ENCODE data around the gene SPSB2.
"Not testable (repeated sequence)": the region's sequence is repeated elsewhere in the genome, so short reads cannot be mapped to it uniquely, and the experiment has no call there.

SPSB2 gene

DNA sequence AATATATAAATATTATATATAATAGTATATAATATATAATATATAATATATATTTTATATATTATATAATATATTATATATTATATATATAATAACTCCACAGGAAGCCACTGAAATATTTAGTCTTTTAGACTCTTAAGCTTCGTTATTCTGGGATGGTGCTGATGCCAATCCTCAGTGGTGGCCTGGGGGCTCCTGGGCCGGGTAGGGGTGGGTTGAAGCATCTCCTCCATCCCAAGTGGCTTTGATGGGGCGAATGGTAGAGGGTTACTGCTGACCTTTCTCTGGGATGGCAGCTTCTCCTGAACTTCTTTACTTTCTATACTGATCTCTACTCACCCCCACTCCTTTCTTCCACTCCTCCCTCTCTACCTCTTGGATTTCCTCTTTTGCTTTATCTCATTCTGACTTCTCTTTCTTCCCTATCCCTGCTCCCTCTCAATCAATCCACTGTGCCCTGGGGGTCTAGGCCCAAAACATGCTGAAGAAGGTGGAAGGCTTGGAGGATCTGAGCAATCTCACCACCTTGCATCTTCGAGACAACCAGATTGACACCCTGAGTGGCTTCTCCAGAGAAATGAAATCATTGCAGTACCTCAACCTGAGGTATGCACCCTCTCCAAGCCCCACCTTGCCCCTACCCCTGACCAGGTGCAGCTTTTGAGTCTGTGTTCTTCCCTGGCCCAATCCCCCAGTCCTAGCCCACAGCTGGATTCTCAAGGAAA is 36.5 kb upstream of the SPSB2 start:
- H4K20me1 ChIP-seq (ENCODE audit: insufficient read depth, low read length) = no peaks in the 10 kb centered on the region
- no peak overlapping the region for H3K4me2 ChIP-seq (ENCODE audit: low read length)
- TF ChIP-seq CTCF (IDR thresholded peaks at IDR 0.05; ENCODE audit: low read depth, low read length) (no peak), EZH2phosphoT487 (IDR thresholded peaks at IDR 0.05; ENCODE audit: low read depth) (no peak)
- peaks cover 13% of the 10 kb centered on the region for H3K4me1 ChIP-seq (ENCODE audit: low read length)
- no peak overlapping the region for H3K4me3 ChIP-seq (ENCODE audit: low read length)
- H3K79me2 ChIP-seq (ENCODE audit: low read length) = peaks cover 2% of the 10 kb centered on the region; the same call in 1 of the 2 replicates
- H3K27me3 ChIP-seq (ENCODE audit: low read depth, low read length) = no peaks in the 10 kb centered on the region
- no peak overlapping the region for H3K27ac ChIP-seq (ENCODE audit: low read length)
- H3K9ac ChIP-seq (ENCODE audit: low read length) = no peak overlapping the region
- H3K36me3 ChIP-seq (replicated peaks; ENCODE audit: low read depth, low read length) = no peaks in the 10 kb centered on the region
- no peak overlapping the region for H2AFZ ChIP-seq (ENCODE audit: low read depth, low read length)
- H3K9me3 ChIP-seq (ENCODE audit: insufficient read depth, low read length) = no peaks in the 10 kb centered on the region

DNA sequence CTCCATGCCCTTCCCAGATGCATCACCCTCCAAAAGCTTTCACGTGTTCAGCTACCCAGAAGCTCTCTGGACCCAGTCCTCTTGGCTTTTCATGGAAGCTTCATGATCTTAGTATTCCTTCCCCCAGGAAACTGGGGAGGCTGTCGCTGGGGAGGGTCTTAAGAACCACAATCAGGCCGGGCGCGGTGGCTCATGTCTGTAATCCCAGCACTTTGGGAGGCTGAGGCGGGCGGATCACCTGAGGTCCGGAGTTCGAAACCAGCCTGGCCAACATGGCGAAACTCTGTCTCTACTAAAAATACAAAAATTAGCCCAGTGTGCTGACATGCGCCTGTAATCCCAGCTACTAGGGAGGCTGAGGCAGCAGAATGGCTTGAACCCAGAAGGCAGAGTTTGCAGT is 35.0 kb upstream of the SPSB2 start:
- H3K9me3 ChIP-seq (ENCODE audit: insufficient read depth, low read length); H3K4me2 ChIP-seq (ENCODE audit: low read length); H3K4me3 ChIP-seq (ENCODE audit: low read length); H3K27me3 ChIP-seq (ENCODE audit: low read depth, low read length); H4K20me1 ChIP-seq (ENCODE audit: insufficient read depth, low read length); H3K36me3 ChIP-seq (replicated peaks; ENCODE audit: low read depth, low read length); H3K9ac ChIP-seq (ENCODE audit: low read length); H2AFZ ChIP-seq (ENCODE audit: low read depth, low read length); H3K79me2 ChIP-seq (ENCODE audit: low read length); H3K27ac ChIP-seq (ENCODE audit: low read length): not testable (repeated sequence)
- peaks cover 13% of the 10 kb centered on the region for H3K4me1 ChIP-seq (ENCODE audit: low read length)

DNA sequence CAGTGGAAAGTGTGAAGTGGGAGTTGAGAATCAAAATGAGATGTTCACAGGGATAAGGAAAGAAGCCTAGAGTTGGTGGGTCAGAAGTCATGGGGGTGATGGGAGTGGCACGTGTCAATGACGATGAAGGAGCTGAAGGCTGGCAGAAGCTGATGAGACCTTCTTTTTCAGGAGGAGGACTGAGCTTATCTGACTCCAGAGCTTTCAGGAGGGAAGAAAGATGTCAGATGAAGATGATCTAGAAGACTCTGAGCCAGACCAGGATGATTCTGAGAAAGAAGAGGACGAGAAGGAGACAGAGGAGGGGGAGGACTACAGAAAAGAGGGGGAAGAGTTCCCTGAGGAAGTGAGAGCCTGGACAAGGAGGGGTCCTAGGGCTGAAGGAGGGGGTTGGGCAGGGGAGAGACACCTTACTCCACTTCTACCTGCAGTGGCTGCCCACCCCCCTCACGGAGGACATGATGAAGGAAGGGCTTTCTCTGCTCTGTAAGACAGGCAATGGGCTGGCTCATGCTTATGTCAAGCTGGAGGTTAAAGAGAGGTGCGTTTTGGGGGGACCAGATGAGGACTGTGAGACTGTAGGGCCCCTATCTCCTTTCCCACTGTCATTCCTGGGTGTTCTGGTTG is 32.4 kb upstream of the SPSB2 start:
- TF ChIP-seq CTCF (IDR thresholded peaks at IDR 0.05; ENCODE audit: low read depth, low read length) (no peak), EZH2phosphoT487 (IDR thresholded peaks at IDR 0.05; ENCODE audit: low read depth) (no peak)
- Histone ChIP-seq H3K27me3 (ENCODE audit: low read depth, low read length) (no peaks in the 10 kb centered on the region), H3K79me2 (ENCODE audit: low read length) (no peaks in the 10 kb centered on the region), H3K9me3 (ENCODE audit: insufficient read depth, low read length) (no peaks in the 10 kb centered on the region), H2AFZ (ENCODE audit: low read depth, low read length) (no peak overlapping the region), H3K4me1 (ENCODE audit: low read length) (peaks cover 13% of the 10 kb centered on the region), H3K4me2 (ENCODE audit: low read length) (peak overlapping the region; percentile 89), H4K20me1 (ENCODE audit: insufficient read depth, low read length) (no peaks in the 10 kb centered on the region), H3K36me3 (replicated peaks; ENCODE audit: low read depth, low read length) (no peaks in the 10 kb centered on the region), H3K9ac (ENCODE audit: low read length) (peak overlapping the region; percentile 72), H3K4me3 (ENCODE audit: low read length) (peak overlapping the region; percentile 88), H3K27ac (ENCODE audit: low read length) (no peak overlapping the region)

DNA sequence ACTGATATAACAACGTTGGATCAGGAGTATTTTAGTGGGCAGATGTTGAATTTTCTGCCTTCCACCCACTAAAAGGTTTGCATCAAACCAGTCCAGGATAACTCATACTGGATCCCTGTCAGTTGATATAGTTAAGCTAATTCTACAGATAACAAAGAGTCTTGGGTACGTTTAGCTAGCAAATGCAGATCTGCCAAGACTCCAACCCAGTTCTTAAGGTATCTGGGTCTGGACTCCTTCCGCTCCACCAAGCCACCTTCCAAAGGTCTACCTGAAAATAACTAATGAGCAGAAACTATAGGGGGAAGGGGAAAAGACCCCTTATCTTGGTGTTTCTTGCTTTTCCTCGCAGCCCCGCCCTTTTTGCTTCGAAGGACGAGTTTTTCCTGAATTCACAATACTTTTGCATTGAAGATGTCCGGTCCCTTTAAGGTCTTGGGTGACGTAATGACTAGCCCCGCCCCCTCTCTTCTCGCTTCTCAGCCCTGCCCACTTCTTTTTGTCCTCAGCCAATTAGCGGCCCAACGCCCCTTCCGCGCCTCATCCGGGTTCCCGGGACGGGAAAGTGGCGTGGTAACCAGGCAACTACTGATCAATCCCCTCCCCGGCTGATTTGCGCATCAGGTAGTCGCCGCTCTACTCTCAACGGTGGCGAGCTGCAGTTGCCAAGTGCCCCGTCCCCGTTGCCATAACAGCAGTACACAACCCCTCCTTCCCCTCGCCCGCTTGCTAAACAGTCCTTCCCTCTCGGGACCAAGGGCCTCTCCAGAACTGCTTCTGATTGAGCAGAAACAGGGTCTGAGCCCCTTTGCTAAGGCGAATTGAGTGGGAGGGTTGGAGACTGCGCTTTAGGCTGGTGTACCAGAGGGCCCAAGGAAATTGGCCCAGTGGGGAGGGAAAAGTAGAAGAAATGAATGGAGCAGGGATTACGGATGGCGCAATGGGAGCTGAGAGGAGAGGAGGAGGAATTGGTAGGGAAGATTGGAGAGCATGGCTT is 31.5 kb upstream of the SPSB2 start, which contains the start of gene LRRC23:
Gene LRRC23, plus strand, starts transcription at position 543 of the 997 bp plus-strand sequence. CDS start 812 bp downstream, outside the sequence.
- Histone ChIP-seq H3K9ac (ENCODE audit: low read length) (peak within 1 kb of the TSS; percentile 72), H3K4me1 (ENCODE audit: low read length) (peaks cover 13% of the 10 kb centered on the region), H3K27me3 (ENCODE audit: low read depth, low read length) (no peaks in the 10 kb centered on the region), H4K20me1 (ENCODE audit: insufficient read depth, low read length) (no peaks in the 10 kb centered on the region), H3K27ac (ENCODE audit: low read length) (no peak within 1 kb of the TSS), H3K79me2 (ENCODE audit: low read length) (no peaks in the 10 kb centered on the region), H3K9me3 (ENCODE audit: insufficient read depth, low read length) (no peaks in the 10 kb centered on the region), H3K4me2 (ENCODE audit: low read length) (peak within 1 kb of the TSS; percentile 89), H3K36me3 (replicated peaks; ENCODE audit: low read depth, low read length) (no peaks in the 10 kb centered on the region), H3K4me3 (ENCODE audit: low read length) (peak within 1 kb of the TSS; percentile 88), H2AFZ (ENCODE audit: low read depth, low read length) (peak within 1 kb of the TSS; percentile 94)
- TF ChIP-seq EZH2phosphoT487 (IDR thresholded peaks at IDR 0.05; ENCODE audit: low read depth) (no peak), CTCF (IDR thresholded peaks at IDR 0.05; ENCODE audit: low read depth, low read length) (no peak)
